ENCODE measurements around the gene HOMER2.

Gene HOMER2

DNA sequence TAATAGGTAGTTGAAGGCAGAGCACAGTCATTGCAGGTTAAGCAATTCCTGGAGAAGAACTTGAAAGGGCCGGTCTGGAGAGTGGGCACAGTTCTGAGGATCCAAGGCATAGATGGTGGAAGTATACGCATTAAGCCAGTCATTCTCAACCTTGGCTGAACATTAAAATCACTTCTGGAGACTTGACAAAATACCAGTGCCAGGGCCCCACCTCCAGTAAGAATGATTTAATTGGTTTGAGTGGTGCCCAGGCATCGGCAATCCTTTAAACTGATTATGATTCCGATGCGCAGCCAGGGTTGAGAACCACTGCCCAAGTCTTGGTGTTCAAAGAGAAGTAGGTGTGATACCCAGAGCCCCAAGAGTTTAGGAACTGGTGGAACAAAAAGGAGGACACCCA lies 6.9 kb upstream of the HOMER2 start:
- H3K4me1 ChIP-seq = no peaks in the 10 kb centered on the region
- H3K4me2 ChIP-seq (ENCODE audit: low read length) = no peak overlapping the region
- H3K36me3 ChIP-seq (ENCODE audit: control insufficient read depth, insufficient read depth, low read length) = no peaks in the 10 kb centered on the region
- H3K9me3 ChIP-seq (ENCODE audit: control insufficient read depth, low read length) = no peaks in the 10 kb centered on the region
- H3K27me3 ChIP-seq (ENCODE audit: control insufficient read depth, insufficient read depth, low read length) = no peaks in the 10 kb centered on the region
- H3K27ac ChIP-seq = no peak overlapping the region
- no peaks in the 10 kb centered on the region for H3K79me2 ChIP-seq
- H3K9ac ChIP-seq = no peak overlapping the region
- no peak overlapping the region for H2AFZ ChIP-seq
- no peak overlapping the region for H3K4me3 ChIP-seq (ENCODE audit: low read depth, low read length)
- no peak for TF ChIP-seq CTCF (IDR thresholded peaks at IDR 0.05)

DNA sequence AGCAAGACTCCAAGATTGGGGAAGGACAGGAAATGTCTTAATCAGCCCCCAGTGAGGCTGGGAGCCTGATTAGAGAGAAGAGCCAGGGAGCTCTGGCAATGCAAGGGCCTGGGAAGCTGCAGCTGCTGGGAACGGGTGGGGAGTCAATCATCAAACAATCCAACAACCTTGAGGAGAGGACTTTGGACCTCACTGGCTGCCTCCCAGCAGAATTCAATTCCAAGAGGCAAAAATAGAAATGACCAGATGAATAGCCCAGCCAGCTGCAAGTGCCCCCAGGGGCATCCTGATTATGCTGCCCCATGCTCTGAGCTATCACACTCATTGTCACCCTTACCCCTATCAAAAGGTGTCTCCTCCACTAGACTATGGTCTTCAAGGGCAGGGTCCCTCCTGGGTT lies 6.1 kb upstream of the HOMER2 start:
- Histone ChIP-seq H3K27ac (no peak overlapping the region), H3K27me3 (ENCODE audit: control insufficient read depth, insufficient read depth, low read length) (no peaks in the 10 kb centered on the region), H3K4me1 (no peaks in the 10 kb centered on the region), H3K79me2 (no peaks in the 10 kb centered on the region), H3K4me2 (ENCODE audit: low read length) (no peak overlapping the region), H3K4me3 (ENCODE audit: low read depth, low read length) (no peak overlapping the region), H2AFZ (no peak overlapping the region), H3K9ac (no peak overlapping the region), H3K36me3 (ENCODE audit: control insufficient read depth, insufficient read depth, low read length) (no peaks in the 10 kb centered on the region), H3K9me3 (ENCODE audit: control insufficient read depth, low read length) (no peaks in the 10 kb centered on the region)
- TF ChIP-seq CTCF (IDR thresholded peaks at IDR 0.05) = no peak

GRCh38 chr15:82951472-82952157 lies 905 bp downstream of the HOMER2 start:
- TF ChIP-seq CTCF (IDR thresholded peaks at IDR 0.05) = no peak
- H3K36me3 ChIP-seq (ENCODE audit: control insufficient read depth, insufficient read depth, low read length) = no peaks in the 10 kb centered on the region
- peaks cover 3% of the 10 kb centered on the region for H3K79me2 ChIP-seq

GRCh38 chr15:82950746-82951370 lies 1.7 kb downstream of the HOMER2 start:
- H3K9ac ChIP-seq = no peak overlapping the region

More at GRCh38 chr15:82951472-82952157, 905 bp downstream of the HOMER2 start:
- Histone ChIP-seq H3K4me2 (ENCODE audit: low read length) (peak overlapping the region; percentile 31), H3K9me3 (ENCODE audit: control insufficient read depth, low read length) (no peaks in the 10 kb centered on the region), H3K4me3 (ENCODE audit: low read depth, low read length) (no peak overlapping the region), H3K9ac (no peak overlapping the region), H3K4me1 (peaks cover 4% of the 10 kb centered on the region), H3K27ac (peak overlapping the region; percentile 53), H2AFZ (peak overlapping the region; percentile 73), H3K27me3 (ENCODE audit: control insufficient read depth, insufficient read depth, low read length) (no peaks in the 10 kb centered on the region)

More at GRCh38 chr15:82950746-82951370, 1.7 kb downstream of the HOMER2 start:
- Histone ChIP-seq H3K27ac (peak overlapping the region; percentile 53), H3K4me2 (ENCODE audit: low read length) (no peak overlapping the region), H3K36me3 (ENCODE audit: control insufficient read depth, insufficient read depth, low read length) (no peaks in the 10 kb centered on the region), H3K9me3 (ENCODE audit: control insufficient read depth, low read length) (no peaks in the 10 kb centered on the region), H3K79me2 (peaks cover 3% of the 10 kb centered on the region), H3K27me3 (ENCODE audit: control insufficient read depth, insufficient read depth, low read length) (no peaks in the 10 kb centered on the region), H2AFZ (peak overlapping the region; percentile 48), H3K4me3 (ENCODE audit: low read depth, low read length) (no peak overlapping the region), H3K4me1 (peaks cover 4% of the 10 kb centered on the region)
- TF ChIP-seq CTCF (IDR thresholded peaks at IDR 0.05) = no peak
